Mesodermal cell (in vitro differentiated cells): ENCODE measurements around the gene STAC.
"Not testable (repeated sequence)": the region's sequence is repeated elsewhere in the genome, so short reads cannot be mapped to it uniquely, and the experiment has no call there.

Experiments
- H3K27ac ChIP-seq: 2 replicates; pipeline ENCODE4 v1.7.0; 2013; ENCODE audit warnings: mild to moderate bottlenecking, low read depth, low read length, moderate library complexity; ENCODE audit not compliant: severe bottlenecking
- H3K36me3 ChIP-seq: 2 replicates; pipeline ENCODE4 v1.7.1; 2013; ENCODE audit warnings: mild to moderate bottlenecking, low read length, moderate library complexity; ENCODE audit not compliant: control insufficient read depth, insufficient read depth
- H3K4me1 ChIP-seq: one replicate; pipeline ENCODE4 v1.7.1; 2013; ENCODE audit warnings: mild to moderate bottlenecking, low read length; ENCODE audit not compliant: insufficient read depth, control insufficient read depth, poor library complexity, severe bottlenecking
- H3K4me3 ChIP-seq: 2 replicates; pipeline ENCODE4 v1.7.0; 2013; ENCODE audit warnings: low read length, control low read depth, mild to moderate bottlenecking; ENCODE audit not compliant: insufficient read depth, poor library complexity, severe bottlenecking; ENCODE audit errors: extremely low read depth
- H3K9me3 ChIP-seq: 2 replicates; pipeline ENCODE4 v1.7.1; 2013; ENCODE audit warnings: mild to moderate bottlenecking, low read length, moderate library complexity; ENCODE audit not compliant: control insufficient read depth
- WGBS, 2 experiments: methylation state at CpG; one replicate each; pipeline ENCODE4 v1.1.5; 2013; ENCODE audit warnings: missing lambda C conversion rate in 2 of 2; ENCODE audit not compliant: insufficient coverage in 2 of 2; 5-methylcytosine and 5-hydroxymethylcytosine counted together

Gene STAC

GRCh38 chr3:36546226-36546625, 165.9 kb downstream of the STAC start:
- peaks cover 13% of the 10 kb centered on the region for H3K9me3 ChIP-seq
- 90 to 100% methylated on average over 3 to 5 of the region's 5 CpGs for WGBS, 2 experiments
- no peak overlapping the region for H3K27ac ChIP-seq
- no peaks in the 10 kb centered on the region for H3K4me1 ChIP-seq
- no peaks in the 10 kb centered on the region for H3K36me3 ChIP-seq
- no peak overlapping the region for H3K4me3 ChIP-seq

GRCh38 chr3:36548712-36549111, 168.4 kb downstream of the STAC start:
- 82% methylated on average over 2 of the region's 2 CpGs; no CpG with 5 or more reads in 1 of the 2 experiments for WGBS, 2 experiments
- Histone ChIP-seq H3K36me3 (no peaks in the 10 kb centered on the region), H3K27ac (no peak overlapping the region), H3K9me3 (peaks cover 13% of the 10 kb centered on the region), H3K4me3 (no peak overlapping the region), H3K4me1 (no peaks in the 10 kb centered on the region)

- Histone ChIP-seq H3K36me3 (no peaks in the 10 kb centered on the region), H3K4me1 (no peaks in the 10 kb centered on the region), H3K27ac (no peak overlapping the region), H3K9me3 (no peaks in the 10 kb centered on the region), H3K4me3 (no peak overlapping the region)
- 90 to 96% methylated on average over 2 of the region's 2 CpGs for WGBS, 2 experiments
Measured at GRCh38 chr3:36557021-36557707, 176.9 kb downstream of the STAC start.

- H3K36me3 ChIP-seq = no peaks in the 10 kb centered on the region
- no peak overlapping the region for H3K4me3 ChIP-seq
- no peak overlapping the region for H3K27ac ChIP-seq
- H3K4me1 ChIP-seq = no peaks in the 10 kb centered on the region
- 87% methylated on average over 3 of the region's 5 CpGs for WGBS, 2 experiments
- no peaks in the 10 kb centered on the region for H3K9me3 ChIP-seq
Measured at GRCh38 chr3:36557708-36558421, 177.6 kb downstream of the STAC start.

- Histone ChIP-seq H3K4me3 (no peak overlapping the region), H3K27ac (no peak overlapping the region), H3K4me1 (no peaks in the 10 kb centered on the region), H3K36me3 (no peaks in the 10 kb centered on the region), H3K9me3 (no peaks in the 10 kb centered on the region)
- WGBS, 2 experiments = 86% methylated on average over 1 of the region's 2 CpGs; no CpG with 5 or more reads in 1 of the 2 experiments
Measured at GRCh38 chr3:36558961-36559360, 178.7 kb downstream of the STAC start.

- Histone ChIP-seq H3K27ac (no peak overlapping the region), H3K4me1 (no peaks in the 10 kb centered on the region), H3K4me3 (no peak overlapping the region), H3K9me3 (no peaks in the 10 kb centered on the region), H3K36me3 (no peaks in the 10 kb centered on the region)
- 76 to 94% methylated on average over 4 of the region's 4 CpGs for WGBS, 2 experiments
Measured at GRCh38 chr3:36560685-36561084, 180.4 kb downstream of the STAC start.

- Histone ChIP-seq H3K4me1 (no peaks in the 10 kb centered on the region), H3K27ac (no peak overlapping the region), H3K4me3 (no peak overlapping the region), H3K36me3 (no peaks in the 10 kb centered on the region), H3K9me3 (no peaks in the 10 kb centered on the region)
- WGBS, 2 experiments = 100% methylated on average over 1 to 2 of the region's 2 CpGs
Measured at GRCh38 chr3:36561601-36562000, 181.3 kb downstream of the STAC start.

GRCh38 chr3:36562945-36563344, 182.6 kb downstream of the STAC start:
- Histone ChIP-seq H3K36me3 (no peaks in the 10 kb centered on the region), H3K27ac (no peak overlapping the region), H3K9me3 (no peaks in the 10 kb centered on the region), H3K4me1 (no peaks in the 10 kb centered on the region), H3K4me3 (no peak overlapping the region)
- 88 to 89% methylated on average over 1 of the region's 1 CpG for WGBS, 2 experiments

- whole genome bisulfite sequencing, 2 experiments = 75 to 100% methylated on average over 1 of the region's 2 CpGs
- peaks cover 13% of the 10 kb centered on the region for H3K9me3 ChIP-seq
- no peaks in the 10 kb centered on the region for H3K36me3 ChIP-seq
- H3K4me1 ChIP-seq = no peaks in the 10 kb centered on the region
- no peak overlapping the region for H3K4me3 ChIP-seq
- H3K27ac ChIP-seq = no peak overlapping the region
Measured at GRCh38 chr3:36575241-36575640, 194.9 kb downstream of the STAC start.

GRCh38 chr3:36578418-36578817, 198.1 kb downstream of the STAC start:
- 92% methylated on average over 2 of the region's 4 CpGs for WGBS, 2 experiments
- H3K36me3 ChIP-seq, H3K4me1 ChIP-seq, H3K27ac ChIP-seq, H3K4me3 ChIP-seq: not testable (repeated sequence)
- peaks cover 13% of the 10 kb centered on the region for H3K9me3 ChIP-seq

- WGBS, 2 experiments = no CpG with 5 or more reads among the region's 1 CpG
- H3K4me3 ChIP-seq = no peak overlapping the region
- H3K9me3 ChIP-seq = peaks cover 13% of the 10 kb centered on the region
- H3K36me3 ChIP-seq = no peaks in the 10 kb centered on the region
- H3K4me1 ChIP-seq = no peaks in the 10 kb centered on the region
- no peak overlapping the region for H3K27ac ChIP-seq
Measured at GRCh38 chr3:36579746-36580145, 199.4 kb downstream of the STAC start.
